Fibroblast of villous mesenchyme (primary cell): ENCODE measurements around the gene ATP6V0E1. TPM values are rescaled to one million over a fixed set of nuclear protein-coding genes. Genes with fewer than 3 reads are reported as not detected.
"Not testable (repeated sequence)": the region's sequence is repeated elsewhere in the genome, so short reads cannot be mapped to it uniquely, and the experiment has no call there.

ENCODE experiments used
- DNase-seq: peaks from one replicate; pipeline ENCODE4 v3.0.0-alpha.2; 2010; ENCODE audit warnings: low read depth
- H3K4me3 ChIP-seq: 2 replicates; pipeline ENCODE4 v1.5.1; 2011; ENCODE audit warnings: low read depth, mild to moderate bottlenecking, low read length
- CTCF ChIP-seq: IDR thresholded peaks from 2 replicates; pipeline ENCODE4 v1.5.1; 2012; ENCODE audit warnings: low read depth, mild to moderate bottlenecking, low read length; ENCODE audit not compliant: insufficient read depth
- total RNA-seq: library from RNA; depleted of rRNA; stranded (reverse); fragments of >200 nt; gene quantifications from 2 replicates; pipeline ENCODE4 v1.2.3, GENCODE V29; 2012

The ATP6V0E1 gene
- total RNA-seq, 1 donor: 177 TPM

GRCh38 chr5:173057062-173057924 is 73.7 kb downstream of the ATP6V0E1 start:
- peak; percentile 26 for TF ChIP-seq CTCF
- H3K4me3 ChIP-seq: peak overlapping the region; percentile 76
- peak; percentile 99 for DNase-seq

GRCh38 chr5:173062141-173062540 is 78.6 kb downstream of the ATP6V0E1 start:
- no peak for DNase-seq
- no peak overlapping the region for H3K4me3 ChIP-seq
- no peak for TF ChIP-seq CTCF

GRCh38 chr5:173065155-173065554 is 81.6 kb downstream of the ATP6V0E1 start:
- no peak for DNase-seq
- TF ChIP-seq CTCF: no peak
- H3K4me3 ChIP-seq: no peak overlapping the region

- H3K4me3 ChIP-seq: no peak overlapping the region
- no peak for DNase-seq
- TF ChIP-seq CTCF: no peak
These were observed 86.1 kb downstream of the ATP6V0E1 start for GRCh38 chr5:173069671-173070070.

- H3K4me3 ChIP-seq: no peak overlapping the region
- no peak for TF ChIP-seq CTCF
- DNase-seq: no peak
These were observed 91.7 kb downstream of the ATP6V0E1 start for GRCh38 chr5:173075137-173075843.

- DNase-seq: no peak
- TF ChIP-seq CTCF: no peak
- H3K4me3 ChIP-seq: no peak overlapping the region
These were observed 92.4 kb downstream of the ATP6V0E1 start for GRCh38 chr5:173075970-173076369.

GRCh38 chr5:173076471-173076870 is 92.9 kb downstream of the ATP6V0E1 start:
- DNase-seq, H3K4me3 ChIP-seq: not testable (repeated sequence)
